Fibroblast of skin of scalp (primary cell): ENCODE data around the gene ERC2.

Experiments
- DNase-seq: peaks from one replicate; pipeline ENCODE4 v3.0.0-alpha.2; 2013

ERC2 gene

DNA sequence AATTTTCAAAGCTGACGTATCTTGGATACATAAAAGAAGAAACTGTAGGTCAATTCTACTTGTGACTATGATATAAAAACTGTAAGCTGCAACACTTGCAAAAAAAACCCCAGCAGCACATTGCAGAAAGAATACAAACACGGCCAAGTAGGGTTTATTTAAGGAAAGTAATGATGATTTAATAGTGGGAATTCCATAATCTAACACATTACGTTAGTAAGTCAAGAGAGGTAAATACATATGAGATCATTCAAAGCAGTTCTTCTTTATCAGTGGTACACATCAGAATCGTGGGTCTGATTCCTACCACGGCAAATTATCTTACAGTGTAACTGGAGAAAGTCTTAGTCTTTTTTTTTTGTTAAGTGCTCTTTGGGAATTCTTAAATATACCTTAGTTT lies 688.7 kb downstream of the ERC2 start:
- no peak for DNase-seq

- no peak for DNase-seq
Measured at GRCh38 chr3:55775366-55776154, 692.7 kb downstream of the ERC2 start.

DNA sequence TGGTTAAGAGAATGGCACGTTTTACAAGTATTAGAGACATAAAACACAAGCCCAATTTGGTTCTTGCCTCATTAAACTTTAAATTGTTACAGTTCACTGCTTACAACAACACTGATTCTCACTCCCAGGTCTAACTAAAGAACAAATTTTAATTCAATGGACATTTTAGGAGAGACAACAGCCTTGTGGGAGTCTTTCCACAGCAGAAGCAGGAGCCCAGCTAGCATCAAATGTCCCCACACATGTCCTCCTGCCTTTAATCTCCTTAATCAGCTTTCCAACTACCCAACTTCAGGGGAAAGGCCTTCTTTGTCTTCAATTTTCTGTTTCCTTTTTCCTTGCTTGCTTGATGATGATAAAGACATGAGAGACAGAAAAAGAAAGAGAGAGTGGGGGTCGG lies 693.4 kb downstream of the ERC2 start:
- DNase-seq, result no peak

GRCh38 chr3:55771503-55771902 lies 696.8 kb downstream of the ERC2 start:
- DNase-seq, result no peak

DNA sequence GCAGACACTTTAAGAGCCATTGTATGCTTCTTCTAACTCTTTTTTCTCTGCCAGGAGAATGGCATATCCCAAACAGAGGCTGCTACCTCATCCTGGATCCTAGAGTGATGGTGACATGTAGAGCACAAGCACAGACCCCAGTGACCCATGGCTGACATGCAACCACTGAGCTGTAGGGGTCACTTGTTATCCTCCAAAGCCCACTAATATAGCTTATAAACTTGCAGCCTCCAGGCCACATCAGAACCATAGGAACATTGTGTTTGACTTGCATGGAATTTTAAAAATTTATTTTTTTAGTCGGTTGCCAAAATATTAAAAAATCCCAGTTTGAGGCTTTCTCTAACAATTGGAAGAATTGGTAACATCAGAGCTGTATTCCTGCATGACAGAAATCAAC lies 698.2 kb downstream of the ERC2 start:
- DNase-seq, result no peak

DNA sequence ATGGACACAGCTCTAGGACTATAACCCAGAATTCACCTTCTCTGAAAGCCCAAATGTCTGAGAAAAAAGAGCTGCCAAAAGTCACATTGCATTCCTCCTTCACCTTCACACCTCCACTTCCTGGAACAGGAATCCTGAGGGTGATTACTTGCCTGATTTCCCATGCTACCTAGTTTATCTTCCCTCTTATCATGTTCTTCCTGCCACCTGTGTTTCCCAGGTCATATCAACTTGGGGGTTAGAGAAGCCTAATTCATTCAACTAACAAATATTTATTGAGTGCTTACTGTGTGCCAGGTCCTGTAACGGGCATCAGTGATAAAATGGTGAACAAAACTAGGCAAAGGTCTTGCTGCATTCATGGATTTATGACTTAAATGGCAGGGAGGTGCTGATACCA lies 701.5 kb downstream of the ERC2 start:
- no peak for DNase-seq

- no peak for DNase-seq
Measured at GRCh38 chr3:55765906-55766701, 702.2 kb downstream of the ERC2 start.

GRCh38 chr3:55765398-55765797 lies 702.9 kb downstream of the ERC2 start:
- no peak for DNase-seq

- no peak for DNase-seq
Measured at GRCh38 chr3:55756976-55757375, 711.3 kb downstream of the ERC2 start.

GRCh38 chr3:55755516-55756205 lies 712.6 kb downstream of the ERC2 start:
- no peak for DNase-seq

DNA sequence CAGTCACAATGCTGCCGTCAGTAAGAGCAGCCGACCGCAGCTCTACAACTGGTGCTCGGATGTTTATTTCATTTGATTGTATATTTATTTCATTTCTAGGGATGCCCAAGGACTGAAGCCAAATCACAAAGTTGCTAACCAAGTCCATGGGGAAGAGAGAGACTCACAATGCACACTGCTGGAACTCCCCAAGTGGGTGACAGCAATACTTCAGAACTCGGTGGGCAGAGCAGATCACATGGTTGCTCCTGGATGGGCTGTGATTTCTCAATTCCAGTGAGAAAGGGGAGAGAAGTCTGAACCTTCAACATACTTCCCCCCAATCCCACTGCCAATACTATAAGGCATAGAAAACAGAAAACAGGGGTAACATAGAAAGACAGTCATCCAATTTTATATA lies 715.4 kb downstream of the ERC2 start:
- no peak for DNase-seq

- DNase-seq, result no peak
Measured at GRCh38 chr3:55751730-55752129, 716.5 kb downstream of the ERC2 start.

- DNase-seq, result peak; percentile 96
Measured at GRCh38 chr3:55750525-55750924, 717.7 kb downstream of the ERC2 start.

DNA sequence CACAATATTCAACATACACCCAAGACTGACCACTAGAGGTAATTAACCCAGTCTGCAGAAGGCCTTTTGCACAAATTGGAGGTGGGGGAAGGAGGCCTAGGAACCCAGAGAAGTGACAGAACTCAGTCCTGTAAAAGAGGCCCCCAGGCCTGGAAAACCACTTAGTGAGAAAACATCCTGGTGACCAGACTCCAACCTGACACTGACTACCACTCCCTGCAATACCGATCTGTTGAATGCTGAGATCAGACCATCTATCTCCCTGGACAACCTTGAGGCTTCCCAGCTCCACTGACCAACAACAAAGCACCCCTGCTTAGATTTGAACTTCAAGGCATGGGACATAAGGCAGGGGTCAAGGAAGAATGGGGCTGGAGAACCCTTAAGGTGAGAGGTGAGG lies 719.2 kb downstream of the ERC2 start:
- DNase-seq, result no peak

GRCh38 chr3:55746808-55747413 lies 721.4 kb downstream of the ERC2 start:
- peak; percentile 38 for DNase-seq

DNA sequence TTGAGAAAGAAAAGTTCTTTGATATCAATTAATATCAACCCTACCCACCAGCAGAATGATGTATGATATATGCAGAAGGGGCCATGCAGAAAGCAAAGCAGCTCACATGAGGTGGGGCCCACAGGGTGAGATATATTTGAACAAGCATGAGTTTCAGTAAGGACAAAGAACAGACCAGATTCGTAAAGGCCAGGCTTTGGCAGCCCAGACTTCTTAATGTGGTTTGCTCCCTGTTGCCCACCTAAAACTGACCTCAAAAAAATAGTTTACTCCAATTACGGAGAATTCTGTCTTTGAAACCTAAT lies 725.5 kb downstream of the ERC2 start:
- no peak for DNase-seq

GRCh38 chr3:55742022-55742831 lies 726.0 kb downstream of the ERC2 start:
- peak; percentile 68 for DNase-seq

DNA sequence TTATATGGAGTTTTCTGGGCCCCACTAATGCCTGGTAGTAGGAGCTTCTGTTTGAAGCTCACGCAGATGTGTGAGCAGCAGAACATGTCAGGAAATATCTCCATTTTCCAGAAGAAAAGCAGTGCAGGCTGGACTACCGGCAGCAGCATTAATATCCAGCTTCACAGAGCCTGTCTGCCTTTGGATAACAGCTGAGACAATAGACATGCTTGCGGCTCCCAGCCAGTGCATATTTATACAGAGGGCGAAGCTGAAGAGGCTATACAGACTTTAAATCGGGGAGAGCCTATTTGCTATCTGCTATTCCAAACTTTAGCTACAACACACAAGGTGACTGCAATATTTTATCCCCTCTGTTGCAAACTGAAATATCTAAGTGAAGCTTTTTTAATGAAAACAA lies 731.1 kb downstream of the ERC2 start:
- DNase-seq, result no peak

GRCh38 chr3:55735976-55736375 lies 732.3 kb downstream of the ERC2 start:
- no peak for DNase-seq

DNA sequence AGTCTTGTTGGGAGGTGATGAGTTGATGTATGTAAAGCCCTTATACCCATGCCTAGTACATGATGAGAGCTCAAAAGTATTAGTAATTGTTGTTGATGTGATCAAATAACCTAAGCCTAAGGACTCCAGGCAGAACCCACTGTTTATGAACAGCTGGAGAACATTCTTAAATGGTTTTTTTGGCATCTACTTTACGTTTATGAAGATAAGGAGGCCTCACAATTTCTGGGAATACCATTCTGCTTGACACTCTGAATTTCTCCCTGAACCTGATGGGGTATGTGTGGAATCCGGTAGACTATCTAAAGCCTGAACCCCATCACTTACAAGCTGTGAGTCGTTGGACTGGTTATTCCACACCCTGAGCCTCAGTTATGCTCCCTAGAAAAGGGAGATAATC lies 736.5 kb downstream of the ERC2 start:
- DNase-seq, result peak; percentile 38

- DNase-seq, result no peak
Measured at GRCh38 chr3:55729546-55729945, 738.7 kb downstream of the ERC2 start.

- DNase-seq, result no peak
Measured at GRCh38 chr3:55728461-55729100, 739.7 kb downstream of the ERC2 start.
